ENCODE measurements around the gene PLAAT3.
"Not testable (repeated sequence)": the region's sequence is repeated elsewhere in the genome, so short reads cannot be mapped to it uniquely, and the experiment has no call there.

Gene PLAAT3
- total RNA-seq, result 2.9 to 4.5 (median 3.3) reads per million in 4 donors

DNA sequence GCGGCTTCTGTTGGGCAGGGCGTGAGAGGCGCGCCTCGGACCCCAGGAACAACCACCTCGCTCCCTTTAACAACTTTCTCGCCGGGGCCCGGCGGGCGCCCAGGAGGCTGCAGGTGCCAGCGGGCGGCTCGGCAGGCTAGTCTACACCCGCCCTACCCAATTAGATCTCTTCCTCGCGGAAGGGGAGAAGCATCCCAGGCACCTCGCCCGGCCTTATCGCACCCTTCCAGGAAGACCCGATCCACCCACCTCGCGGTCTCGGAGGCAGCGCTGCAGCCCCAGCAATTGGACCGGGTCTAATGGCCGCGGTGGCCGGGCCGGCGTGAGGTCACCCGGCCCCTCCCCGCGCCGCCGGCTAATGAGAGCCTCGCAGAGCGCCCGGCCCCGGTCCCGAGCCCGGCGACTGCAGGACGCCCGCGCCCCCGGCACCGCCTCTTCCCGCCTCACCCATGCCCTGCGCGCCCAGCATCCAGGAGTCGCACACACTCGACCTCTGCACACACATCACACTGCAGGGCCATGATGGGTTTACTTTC, at the start of gene PLAAT3:
PLAAT3 (minus strand) TSS at position 298 of the 536 bp plus-strand sequence. CDS start 419 bp downstream, outside the sequence.
- DNase-seq, result peak in 3 of 5 donors; percentile 6 to 29 (median 14)

DNA sequence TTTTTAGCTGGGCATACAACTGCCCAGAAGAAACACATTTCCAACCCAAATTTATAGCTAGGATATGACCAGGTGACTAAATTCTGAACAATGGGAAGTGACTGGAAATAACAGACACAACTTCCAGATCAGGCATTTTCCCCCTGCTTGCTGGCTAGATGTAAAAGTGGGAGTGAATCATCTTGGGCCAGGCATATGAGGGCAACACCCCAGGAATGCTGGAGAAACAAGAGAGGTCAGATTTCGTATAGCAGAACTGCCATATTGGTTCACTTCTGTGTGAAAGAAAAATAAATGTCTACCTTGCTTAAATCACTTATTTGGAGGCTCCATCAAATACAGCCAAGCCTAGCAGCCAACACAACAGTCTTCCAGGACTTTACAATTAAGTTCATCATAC, 49.6 kb upstream of the PLAAT3 start:
- no peak for DNase-seq

DNA sequence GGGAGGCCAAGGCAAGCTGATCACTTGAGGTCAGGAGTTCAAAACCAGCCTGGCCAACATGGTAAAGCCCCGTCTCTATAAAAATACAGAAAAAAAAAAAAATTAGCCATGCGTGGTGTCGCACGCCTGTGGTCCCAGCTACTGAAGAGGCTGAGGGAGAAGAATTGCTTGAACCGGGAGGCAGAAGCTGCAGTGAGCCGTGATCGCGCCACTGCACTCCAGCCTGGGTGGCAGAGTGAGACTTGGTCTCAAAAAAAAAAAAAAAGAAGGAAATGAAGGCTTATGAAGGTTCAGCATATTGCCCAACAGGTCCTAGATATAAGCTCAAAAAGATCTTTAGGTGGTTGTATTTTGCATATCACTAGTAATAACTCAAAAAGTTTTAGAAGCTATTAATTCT, 46.7 kb upstream of the PLAAT3 start:
- no peak for DNase-seq

DNA sequence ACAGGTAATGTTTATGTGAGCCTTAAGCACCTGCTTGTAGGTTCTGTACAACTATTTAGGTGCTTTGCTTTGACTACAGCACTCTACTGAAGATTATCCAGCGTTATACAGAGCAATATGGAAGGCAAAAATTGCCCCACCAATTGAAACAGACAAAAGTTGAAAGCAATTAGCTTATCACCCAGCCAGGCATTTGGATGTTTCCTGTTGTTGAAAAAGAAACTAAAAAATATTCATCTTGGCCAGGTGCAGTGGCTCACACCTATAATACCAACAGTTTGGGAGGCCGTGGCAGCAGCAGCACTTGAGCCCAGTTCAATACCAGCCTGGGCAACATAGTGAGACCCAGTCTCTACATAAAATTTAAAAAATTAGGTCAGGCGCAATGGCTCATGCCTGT, 38.4 kb upstream of the PLAAT3 start:
- DNase-seq, result no peak

DNA sequence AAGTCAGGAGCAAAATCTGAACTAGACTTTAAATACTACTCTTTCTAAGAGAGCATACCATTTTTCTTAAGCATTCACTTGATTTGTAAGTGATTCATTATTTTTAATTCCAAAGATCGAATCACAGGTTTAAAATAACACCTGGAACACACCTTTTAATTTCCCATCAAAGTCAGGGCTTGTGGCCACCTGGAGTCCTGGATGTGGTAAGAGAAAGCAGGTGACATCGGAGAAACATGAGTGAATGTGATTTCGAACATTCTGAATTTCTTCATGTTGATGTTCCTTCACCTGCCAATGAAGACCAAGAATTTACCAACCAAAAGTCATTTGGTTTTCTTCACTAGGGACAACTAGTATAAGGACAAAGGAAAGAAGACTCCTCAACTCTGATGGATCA, 29.0 kb upstream of the PLAAT3 start:
- no peak for DNase-seq

DNA sequence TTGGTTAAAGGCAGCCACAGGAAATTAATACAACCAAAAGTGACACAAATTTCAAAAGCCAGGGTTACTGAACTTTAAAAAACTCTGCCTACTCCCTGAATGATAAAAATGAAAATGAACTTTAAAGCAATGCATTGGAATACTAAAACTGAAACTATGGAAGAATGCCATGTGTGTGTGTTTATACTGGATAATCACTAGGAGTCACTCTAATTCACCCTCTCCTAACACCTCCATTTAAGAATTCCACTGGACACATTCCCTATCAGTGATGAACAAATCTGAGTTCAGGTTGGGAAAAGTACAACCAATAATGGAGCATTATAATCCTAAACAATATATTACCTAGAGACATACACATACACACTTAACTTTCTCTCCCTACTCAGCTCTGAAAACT, 27.5 kb upstream of the PLAAT3 start:
- no peak for DNase-seq

DNA sequence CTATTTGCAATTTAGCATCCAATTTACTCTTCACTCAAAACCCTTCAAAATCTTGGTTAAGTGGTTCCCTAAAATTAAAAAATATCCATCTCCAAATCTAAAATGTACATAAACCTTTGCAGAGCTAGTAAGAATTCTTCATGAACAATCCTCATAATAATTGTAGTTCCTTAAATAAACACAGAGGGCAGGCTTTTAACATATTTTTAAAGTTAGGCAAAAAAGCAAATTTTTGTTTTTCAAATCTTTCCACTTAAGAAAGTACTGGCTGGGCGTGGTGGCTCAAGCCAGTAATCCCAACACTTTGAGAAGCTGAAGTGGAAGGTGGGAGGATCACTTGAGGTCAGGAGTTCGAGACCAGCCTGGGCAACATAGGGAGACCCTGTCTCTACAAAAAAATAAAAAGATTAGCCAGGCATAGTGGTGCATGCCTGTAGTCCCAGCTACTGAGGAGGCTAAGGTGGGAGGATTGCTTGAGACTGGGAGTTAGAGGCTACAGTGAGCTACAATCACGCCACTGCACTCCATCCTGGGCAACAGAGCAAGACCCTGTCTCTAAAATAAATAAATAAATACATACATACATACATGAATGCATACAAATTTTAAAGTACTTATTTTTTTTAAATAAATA, 25.1 kb upstream of the PLAAT3 start:
- no peak for DNase-seq

DNA sequence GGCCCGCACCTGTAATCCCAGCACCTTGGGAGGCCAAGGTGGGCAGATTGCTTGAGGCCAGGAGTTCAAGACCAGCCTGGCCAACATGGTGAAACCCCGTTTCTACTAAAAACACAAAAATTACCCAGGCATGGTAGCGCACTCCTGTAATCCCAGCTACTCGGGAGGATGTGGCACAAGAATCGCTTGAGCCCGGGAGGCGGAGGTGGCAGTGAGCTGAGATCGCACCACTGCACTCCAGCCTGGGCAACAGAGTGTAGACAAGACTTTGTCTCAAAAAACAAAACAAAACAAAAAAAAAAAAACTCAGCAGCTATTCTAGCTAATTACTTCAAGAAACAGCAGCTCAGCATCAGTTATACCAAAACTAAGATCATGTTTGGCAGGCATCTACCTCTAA, 24.2 kb upstream of the PLAAT3 start:
- not testable (repeated sequence) for DNase-seq

DNA sequence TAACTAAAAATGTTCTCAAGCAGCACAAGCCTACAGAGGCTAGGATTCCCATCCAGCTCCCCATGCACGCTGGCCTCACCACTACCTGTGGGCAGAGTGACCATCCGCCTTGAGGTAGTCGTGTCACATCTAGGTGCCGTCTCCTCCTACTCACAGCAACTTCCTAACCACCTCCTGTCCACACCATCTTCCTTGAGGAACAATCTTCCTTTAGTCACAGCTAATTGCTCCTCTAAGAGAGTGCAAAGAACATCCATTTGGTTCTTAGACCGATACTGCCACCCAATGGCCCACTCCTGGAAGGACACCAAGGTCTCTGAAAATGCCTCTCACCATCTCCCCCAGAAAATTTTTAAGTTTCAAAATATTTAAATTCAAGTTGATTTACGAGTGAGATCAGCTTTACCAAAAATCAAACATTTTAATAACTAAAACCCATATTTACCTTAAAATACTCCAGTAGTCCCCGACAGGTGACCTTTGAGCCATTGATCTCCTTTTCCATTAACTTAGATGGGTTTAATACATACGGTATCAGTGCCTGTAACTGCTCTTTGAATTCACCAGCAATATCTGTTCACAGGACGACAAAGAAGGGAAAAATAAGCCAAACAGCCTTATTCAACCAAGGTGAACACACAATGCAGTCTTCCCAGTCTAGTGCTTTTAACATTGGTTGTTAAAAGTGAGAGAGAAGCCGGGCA, 21.7 kb upstream of the PLAAT3 start:
- DNase-seq, result peak; percentile 25 to 69 (median 44)

DNA sequence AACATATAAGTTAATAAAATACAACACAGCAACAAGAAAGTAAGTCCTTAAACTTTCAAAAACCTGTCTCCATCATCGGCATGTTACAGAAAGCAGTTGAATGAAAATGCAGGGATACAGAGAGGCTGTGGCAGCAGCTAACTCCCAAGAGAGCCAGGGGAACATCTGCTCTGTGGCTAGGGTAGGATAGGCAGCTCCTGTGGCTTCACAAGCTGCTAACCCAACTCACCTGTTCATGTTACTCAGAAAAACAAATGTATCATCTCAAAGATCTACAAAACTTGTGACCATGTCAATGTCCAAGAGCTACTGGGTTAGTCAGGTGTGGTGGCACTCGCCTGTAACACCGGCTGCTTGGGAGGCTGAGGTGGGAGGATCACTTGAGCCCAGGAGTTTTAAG, 15.2 kb upstream of the PLAAT3 start:
- no peak for DNase-seq

DNA sequence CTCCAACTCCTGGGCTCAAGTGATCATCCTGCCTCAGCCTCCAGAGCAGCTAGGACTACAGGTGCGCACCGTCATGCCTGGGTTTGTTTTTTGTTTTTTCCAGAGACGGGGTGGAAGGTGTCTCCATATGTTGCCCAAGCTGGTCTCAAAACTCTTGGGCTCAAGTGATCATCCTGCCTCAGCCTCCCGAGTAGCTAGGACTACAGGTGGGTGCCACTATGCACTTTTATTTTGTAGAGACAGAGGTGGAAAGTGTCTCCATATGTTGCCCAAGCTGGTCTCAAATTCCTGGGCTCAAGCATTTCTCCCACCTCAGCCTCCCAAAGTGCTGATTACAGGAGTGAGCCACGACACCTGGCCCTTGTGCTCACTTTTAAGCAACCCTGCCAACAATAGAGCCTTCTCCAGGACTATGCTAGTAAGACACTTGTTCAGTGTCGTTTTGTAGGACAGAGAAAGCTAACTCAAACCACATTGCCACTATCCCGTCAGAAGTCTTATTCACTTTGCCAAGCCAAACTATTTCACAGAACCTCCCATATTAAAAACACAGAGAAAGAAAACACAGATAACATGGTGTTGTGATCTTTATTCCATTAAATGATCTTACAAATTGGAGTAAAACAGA, 9.4 kb upstream of the PLAAT3 start:
- no peak for DNase-seq

DNA sequence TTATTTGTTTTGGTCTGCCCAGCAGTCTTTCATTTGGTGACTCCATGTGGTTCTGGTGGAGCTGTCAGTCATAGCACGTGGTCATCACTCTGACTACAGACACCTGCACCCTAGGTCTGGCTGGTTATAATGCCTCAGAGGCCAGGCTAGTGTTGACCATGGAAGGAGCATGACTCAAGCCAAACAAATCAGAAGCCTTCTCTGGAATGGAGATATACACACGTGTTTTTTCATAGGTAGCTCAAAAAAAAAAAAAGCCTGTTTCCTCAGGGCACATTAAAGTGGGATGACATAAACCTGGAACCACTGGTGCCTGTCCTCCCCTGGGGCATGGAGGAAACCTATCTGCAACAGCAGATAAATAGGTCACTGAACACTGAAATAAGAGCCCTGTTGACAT, 8.1 kb upstream of the PLAAT3 start:
- no peak for DNase-seq

DNA sequence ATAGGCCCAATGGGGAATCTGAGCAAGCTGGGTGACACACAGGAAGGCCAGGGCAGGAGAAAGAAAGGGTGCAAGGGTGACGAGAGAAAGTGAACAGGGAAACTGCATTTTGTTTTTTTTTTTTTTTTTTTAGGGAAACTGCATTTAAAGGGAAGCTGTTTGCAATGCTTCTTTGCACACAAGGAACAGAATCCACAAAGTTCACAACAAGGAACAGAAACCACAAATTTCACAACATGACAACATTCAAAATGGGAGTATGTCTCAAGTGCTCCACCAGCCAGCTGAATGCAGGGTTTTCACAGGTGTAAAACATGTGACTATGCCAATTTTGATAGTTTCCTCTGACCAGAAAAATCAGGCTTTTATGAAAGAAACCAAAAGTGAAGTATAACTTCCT, 6.8 kb upstream of the PLAAT3 start:
- DNase-seq, result no peak

DNA sequence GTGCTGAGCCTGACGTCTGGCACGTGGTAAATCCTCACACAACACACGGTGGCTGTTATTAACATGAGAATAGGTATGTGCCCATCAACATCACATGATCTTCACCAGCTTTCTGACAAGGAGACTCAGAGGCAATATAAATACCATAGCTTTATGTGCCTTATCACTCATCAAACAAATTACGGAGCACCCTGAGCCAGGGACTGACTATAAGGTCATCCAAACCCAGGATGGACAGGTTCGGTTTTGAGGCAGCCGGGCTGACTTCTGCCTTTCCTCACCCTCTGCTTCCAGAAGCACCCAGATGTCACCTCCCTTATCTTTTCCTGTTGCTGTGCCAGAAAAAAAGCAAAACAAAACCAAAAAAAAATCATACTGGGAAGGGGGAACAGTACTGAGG, 5.7 kb upstream of the PLAAT3 start:
- DNase-seq, result no peak

DNA sequence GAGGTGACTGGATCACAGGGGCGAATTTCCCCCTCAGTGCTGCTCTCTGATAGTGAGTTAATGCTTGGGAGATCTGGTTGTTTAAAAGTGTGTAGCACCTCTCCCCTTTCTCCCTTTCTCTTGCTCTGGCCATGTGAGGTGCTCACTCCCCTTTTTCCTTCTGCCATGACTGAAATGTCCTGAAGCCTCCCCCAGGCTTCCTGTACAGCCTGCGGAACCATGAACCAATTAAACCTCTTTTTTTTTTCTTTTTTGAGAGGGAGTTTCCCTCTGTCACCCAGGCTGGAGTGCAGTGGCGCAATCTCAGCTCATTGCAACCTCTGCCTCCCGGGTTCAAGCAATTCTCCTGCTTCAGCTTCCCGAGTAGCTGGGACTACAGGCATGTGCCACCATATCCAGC, 3.5 kb upstream of the PLAAT3 start:
- not testable (repeated sequence) for DNase-seq

DNA sequence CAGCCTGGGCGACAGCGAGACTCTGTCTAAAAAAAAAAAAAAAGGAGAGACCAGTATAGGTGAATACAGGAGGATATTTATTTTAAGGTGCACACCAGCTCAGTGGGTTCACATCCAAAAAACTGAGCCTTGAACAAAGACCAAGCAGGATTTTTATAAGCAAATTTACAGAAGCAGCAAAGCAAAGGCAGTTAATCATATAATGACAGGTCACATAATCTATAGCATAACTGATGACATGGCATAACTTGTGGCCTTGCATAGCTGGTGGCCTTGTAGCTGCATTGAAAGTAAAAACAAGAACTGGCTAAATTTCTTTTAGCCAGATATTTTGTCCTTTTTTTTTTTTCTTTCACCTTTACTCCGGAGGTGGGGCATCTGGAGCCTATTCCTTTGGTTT, 2.7 kb upstream of the PLAAT3 start:
- no peak for DNase-seq

DNA sequence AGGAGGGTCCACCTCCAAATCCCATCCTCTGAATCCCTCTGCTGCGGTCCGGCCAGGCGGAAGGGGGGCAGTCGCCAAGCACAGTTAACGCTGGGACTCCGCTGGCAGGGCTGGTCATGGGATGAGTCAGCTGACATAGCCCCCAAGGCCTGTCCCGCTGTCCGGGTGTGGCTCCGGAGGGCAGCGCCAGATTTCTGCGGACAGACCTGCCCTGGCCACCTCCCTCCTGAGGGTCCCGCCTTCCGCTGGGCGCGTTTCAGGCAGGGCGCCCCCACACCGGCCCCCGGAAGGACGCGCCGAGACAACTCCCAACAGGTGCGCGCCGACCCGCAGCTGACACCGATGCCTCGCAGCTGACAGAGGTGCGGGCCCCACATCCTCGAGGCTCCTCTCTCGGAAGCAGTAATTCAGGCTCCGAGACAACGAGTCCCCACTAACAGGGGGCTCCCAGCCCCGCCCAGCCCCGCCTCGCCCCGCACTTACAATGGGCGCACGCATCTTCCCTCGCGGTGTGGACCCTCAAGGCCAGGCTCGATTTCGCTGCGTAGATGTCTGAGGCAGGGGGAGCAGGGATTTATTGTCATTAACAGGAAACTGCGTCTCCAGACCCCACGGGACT, 607 bp downstream of the PLAAT3 start:
- peak in 4 of 5 donors; percentile 22 to 26 (median 24) for DNase-seq

DNA sequence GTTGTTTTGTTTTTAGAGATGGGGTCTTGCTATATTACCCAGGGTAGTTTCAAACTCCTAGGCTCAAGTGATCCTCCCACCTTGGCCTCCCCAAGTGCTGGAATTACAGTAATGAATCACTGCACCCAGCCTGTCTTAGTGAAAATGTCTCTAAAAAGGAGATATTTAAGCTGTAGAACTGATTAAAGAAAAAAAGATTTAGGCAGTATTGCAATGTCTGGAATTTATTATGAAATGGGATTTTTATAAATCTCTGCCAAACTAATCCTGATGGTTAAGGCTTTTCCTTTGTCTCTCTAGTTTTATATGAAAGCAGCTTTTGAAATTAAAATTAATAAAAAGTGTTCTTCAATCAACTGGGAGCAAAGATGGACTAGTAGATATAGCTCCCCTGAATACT, 2.1 kb downstream of the PLAAT3 start:
- DNase-seq, result no peak

DNA sequence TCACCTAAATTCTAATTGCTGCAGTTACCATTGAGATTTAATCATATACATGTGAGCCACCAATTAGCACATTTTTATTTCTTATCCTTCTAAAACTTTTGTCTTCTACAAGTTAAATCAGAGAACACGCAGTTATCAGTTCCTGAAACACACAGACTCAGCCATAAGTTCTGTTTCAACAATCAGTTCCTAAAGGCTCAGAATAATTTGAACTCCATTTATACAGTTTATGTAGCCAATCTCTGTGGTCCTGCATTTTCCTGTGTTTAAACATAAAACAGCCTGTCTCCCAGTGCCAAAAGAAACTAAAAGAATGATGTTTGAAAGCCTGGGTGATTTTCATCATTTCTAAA, 2.9 kb downstream of the PLAAT3 start:
- DNase-seq, result no peak

DNA sequence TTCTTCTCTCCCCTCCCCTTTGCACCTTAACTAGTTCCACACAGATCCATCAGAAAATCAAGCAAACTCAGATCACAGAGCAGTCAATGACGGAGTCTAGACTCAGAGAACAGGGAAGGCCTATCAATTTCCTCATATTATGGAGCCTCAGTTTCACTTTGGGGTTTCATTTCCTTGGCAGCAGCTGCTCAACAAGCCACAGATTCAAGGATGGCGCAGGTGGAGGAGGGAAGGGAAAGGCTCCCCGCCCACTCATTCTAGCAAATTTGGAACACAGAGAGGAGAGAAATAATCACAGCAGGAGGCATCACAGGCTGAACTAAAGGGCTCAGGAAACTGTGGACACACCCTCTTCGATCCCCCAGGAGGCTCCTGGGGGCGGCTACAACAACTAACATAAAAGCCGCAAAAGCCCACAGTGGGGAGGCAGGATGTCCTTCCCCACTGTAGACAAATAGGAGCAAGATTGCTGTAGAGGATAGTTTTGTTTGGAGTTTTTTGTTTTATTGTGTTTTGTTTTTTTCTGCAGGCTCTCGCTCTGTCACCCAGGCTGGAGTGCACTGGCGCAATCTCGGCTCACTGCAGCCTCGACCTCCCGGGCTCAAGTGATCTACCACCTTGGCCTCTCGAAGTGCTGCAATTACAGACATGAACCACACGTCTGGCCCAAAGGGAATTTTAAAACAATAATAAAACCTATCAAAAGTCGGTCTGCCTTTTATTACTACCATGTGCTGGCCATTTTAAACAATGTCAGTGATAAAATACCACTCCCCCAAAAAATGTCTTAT, 3.4 kb downstream of the PLAAT3 start:
- DNase-seq, result no peak

DNA sequence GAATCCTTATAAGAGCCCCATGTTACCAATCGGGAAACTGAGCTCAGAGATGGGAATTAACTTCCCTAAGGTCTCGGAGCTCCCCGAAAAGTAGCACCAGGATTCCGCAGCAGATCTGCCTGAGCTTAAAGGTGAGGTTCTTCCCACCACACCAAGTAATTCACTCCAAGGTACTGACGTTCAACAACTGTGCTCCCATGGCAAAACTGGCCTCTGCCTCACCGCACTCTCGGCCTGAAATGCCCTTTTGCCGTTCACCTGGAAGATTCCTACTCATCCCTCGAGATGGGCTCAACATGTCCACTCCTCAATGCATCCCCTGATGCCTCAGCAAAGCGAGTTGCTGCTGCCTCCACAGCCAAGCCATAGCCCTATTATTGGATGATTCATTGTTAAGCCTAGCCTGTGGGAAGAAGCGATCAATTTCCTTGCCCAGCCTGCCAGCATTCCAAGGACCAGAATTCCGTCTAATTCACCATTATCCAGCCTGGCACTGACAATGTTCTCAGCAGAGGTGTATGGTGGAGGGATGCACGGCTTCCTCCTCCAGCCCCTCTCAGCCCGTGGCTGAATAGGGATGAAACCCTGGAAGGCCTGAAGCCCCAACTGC, 4.2 kb downstream of the PLAAT3 start:
- no peak for DNase-seq

DNA sequence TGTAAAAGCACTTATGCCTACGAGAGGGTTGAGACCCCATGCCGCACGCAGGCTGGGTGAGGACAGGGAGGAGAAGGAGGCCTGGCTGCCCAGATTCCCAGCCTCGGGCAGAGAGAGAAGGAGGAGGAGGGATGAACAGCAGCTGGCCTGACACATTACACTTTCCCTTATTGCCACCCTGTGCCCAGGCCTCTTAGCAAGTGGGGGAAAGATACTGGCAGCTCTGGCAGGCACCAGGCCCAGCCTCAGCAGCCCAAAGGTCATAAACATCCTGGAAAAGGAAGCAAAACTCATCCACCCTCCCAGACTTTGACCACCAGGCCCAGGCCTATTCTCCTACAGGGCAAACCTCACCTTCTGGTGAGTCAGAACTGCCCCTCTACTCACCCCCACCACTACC, 4.7 kb downstream of the PLAAT3 start:
- no peak for DNase-seq

All from T-helper 1 cell (primary cell).